MCF 10A (cell line): Measurements from ENCODE around the gene CNTNAP2. TPM values are rescaled to one million over a fixed set of nuclear protein-coding genes. Genes with fewer than 3 reads are reported as not detected.

Experiments used
- BruUV-seq: library from RNA; stranded (reverse); fragments of 400-500 nt; replicated peaks from 2 replicates; lab custom pipeline; 2021; lab: Mats Ljungman, UMichigan
- CTCF ChIA-PET: fragments of 300-600 bp; sonication (Branson Sonifier 250); formaldehyde crosslinking; extraction: SDS; loops from one replicate; lab custom pipeline; 2021; ENCODE audit warnings: antibody characterized with exemption, inconsistent platforms; lab: Yijun Ruan, JAX
- POLR2A ChIA-PET: fragments of 300-600, 350-650 bp; sonication (Branson Sonifier 250); formaldehyde crosslinking; extraction: SDS; loops from one replicate; lab custom pipeline; 2020; ENCODE audit warnings: antibody characterized with exemption, inconsistent platforms; lab: Yijun Ruan, JAX
- DNase-seq: peaks from one replicate; pipeline ENCODE4 v3.0.0-alpha.2; 2018; ENCODE audit not compliant: unreplicated experiment
- H3K27ac Mint-ChIP-seq: one replicate; pipeline ENCODE4 v1.8.0; 2022; ENCODE audit warnings: mild to moderate bottlenecking, low read depth, mixed read lengths; ENCODE audit not compliant: unreplicated experiment
- H3K27me3 Mint-ChIP-seq: one replicate; pipeline ENCODE4 v1.8.0; 2022; ENCODE audit warnings: mixed read lengths; ENCODE audit not compliant: insufficient read depth, unreplicated experiment
- H3K36me3 Mint-ChIP-seq: one replicate; pipeline ENCODE4 v1.8.0; 2022; ENCODE audit warnings: mild to moderate bottlenecking, moderate library complexity, mixed read lengths; ENCODE audit not compliant: insufficient read depth, unreplicated experiment
- H3K4me1 Mint-ChIP-seq: one replicate; pipeline ENCODE4 v1.8.0; 2022; ENCODE audit warnings: mixed read lengths; ENCODE audit not compliant: insufficient read depth, unreplicated experiment
- H3K4me3 Mint-ChIP-seq: one replicate; pipeline ENCODE4 v1.8.0; 2022; ENCODE audit warnings: mild to moderate bottlenecking, moderate library complexity, mixed read lengths; ENCODE audit not compliant: unreplicated experiment
- H3K9me3 Mint-ChIP-seq: one replicate; pipeline ENCODE4 v1.8.0; 2022; ENCODE audit warnings: mixed read lengths; ENCODE audit not compliant: unreplicated experiment
- intact Hi-C: fragments of 100-400 bp; cut with micrococcal nuclease; formaldehyde crosslinking; loops from 2 replicates; pipeline ENCODE4 v1.14.1; 2022
- total RNA-seq: library from RNA; stranded (reverse); gene quantifications from 2 replicates; pipeline ENCODE4 v1.2.3, GENCODE V29; 2022
- TF ChIP-seq, protein P1 (sequence below): fragments of 200-600 bp; IDR thresholded peaks from one replicate; pipeline ENCODE4 v1.8.0; 2022; ENCODE audit warnings: antibody characterized with exemption, mild to moderate bottlenecking; ENCODE audit not compliant: unreplicated experiment

CNTNAP2 gene
- total RNA-seq, 1 experiment from 2014 or later, result 1.1 TPM

- no peak for DNase-seq
- Mint-ChIP-seq H3K4me3 (no peak overlapping the region), H3K27ac (no peak overlapping the region), H3K27me3 (peaks cover 72% of the 10 kb centered on the region), H3K4me1 (no peaks in the 10 kb centered on the region), H3K9me3 (no peaks in the 10 kb centered on the region), H3K36me3 (no peaks in the 10 kb centered on the region)
- no TSS peak for BruUV-seq
- CTCF ChIA-PET, result interaction anchor here (0.7 to 1.0 kb wide), 3 partner anchors 24 to 1283 kb away, joined by 3 read pairs; no protein-coding TSS in a partner anchor
- POLR2A ChIA-PET, result no interaction called here
- intact Hi-C loops, result no loop called here
- TF ChIP-seq, protein P1, sequence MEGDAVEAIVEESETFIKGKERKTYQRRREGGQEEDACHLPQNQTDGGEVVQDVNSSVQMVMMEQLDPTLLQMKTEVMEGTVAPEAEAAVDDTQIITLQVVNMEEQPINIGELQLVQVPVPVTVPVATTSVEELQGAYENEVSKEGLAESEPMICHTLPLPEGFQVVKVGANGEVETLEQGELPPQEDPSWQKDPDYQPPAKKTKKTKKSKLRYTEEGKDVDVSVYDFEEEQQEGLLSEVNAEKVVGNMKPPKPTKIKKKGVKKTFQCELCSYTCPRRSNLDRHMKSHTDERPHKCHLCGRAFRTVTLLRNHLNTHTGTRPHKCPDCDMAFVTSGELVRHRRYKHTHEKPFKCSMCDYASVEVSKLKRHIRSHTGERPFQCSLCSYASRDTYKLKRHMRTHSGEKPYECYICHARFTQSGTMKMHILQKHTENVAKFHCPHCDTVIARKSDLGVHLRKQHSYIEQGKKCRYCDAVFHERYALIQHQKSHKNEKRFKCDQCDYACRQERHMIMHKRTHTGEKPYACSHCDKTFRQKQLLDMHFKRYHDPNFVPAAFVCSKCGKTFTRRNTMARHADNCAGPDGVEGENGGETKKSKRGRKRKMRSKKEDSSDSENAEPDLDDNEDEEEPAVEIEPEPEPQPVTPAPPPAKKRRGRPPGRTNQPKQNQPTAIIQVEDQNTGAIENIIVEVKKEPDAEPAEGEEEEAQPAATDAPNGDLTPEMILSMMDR, result no peak
Observed at GRCh38 chr7:148118371-148118770, 2001.8 kb downstream of the CNTNAP2 start.

GRCh38 chr7:148121401-148121800, 2004.8 kb downstream of the CNTNAP2 start:
- BruUV-seq, result no TSS peak
- TF ChIP-seq, protein P1, result no peak
- H3K27ac Mint-ChIP-seq, result no peak overlapping the region

DNA sequence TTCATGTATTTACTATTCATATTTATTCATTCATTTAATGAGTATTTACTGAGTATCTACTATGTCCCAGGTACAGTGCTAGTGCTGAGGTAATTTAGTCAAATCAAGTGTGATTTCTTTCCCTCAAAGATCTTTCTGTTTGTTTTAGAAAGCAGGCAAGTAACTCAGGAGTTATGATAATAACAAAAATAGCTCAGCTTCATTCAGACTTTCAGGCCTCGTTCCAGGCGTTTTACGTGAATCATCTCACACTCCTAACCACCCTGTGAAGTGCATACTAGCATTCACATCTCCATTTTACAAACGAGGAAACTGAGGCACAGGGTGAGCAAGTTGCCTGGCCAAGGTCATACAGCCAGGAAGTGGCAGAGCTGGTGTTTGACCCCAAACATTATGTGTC, 2005.2 kb downstream of the CNTNAP2 start:
- POLR2A ChIA-PET, result no interaction called here
- Mint-ChIP-seq H3K4me1 (no peaks in the 10 kb centered on the region), H3K4me3 (no peak overlapping the region)

More at GRCh38 chr7:148121401-148121800, 2004.8 kb downstream of the CNTNAP2 start:
- DNase-seq, result no peak
- ChIA-PET POLR2A (no interaction called here), CTCF (interaction anchor here (0.6 kb wide), 1 partner anchor 787 kb away, joined by 3 read pairs; no protein-coding TSS in a partner anchor)
- Mint-ChIP-seq H3K27me3 (peaks cover 62% of the 10 kb centered on the region), H3K4me3 (no peak overlapping the region), H3K4me1 (no peaks in the 10 kb centered on the region), H3K9me3 (no peaks in the 10 kb centered on the region), H3K36me3 (no peaks in the 10 kb centered on the region)
- intact Hi-C loops, result no loop called here

GRCh38 chr7:148124477-148124876, 2007.9 kb downstream of the CNTNAP2 start:
- DNase-seq, result no peak
- no peaks in the 10 kb centered on the region for H3K36me3 Mint-ChIP-seq
- ChIA-PET POLR2A (no interaction called here), CTCF (no interaction called here)
- intact Hi-C loops, result no loop called here
- H3K4me3 Mint-ChIP-seq, result no peak overlapping the region
- BruUV-seq, result no TSS peak
- peaks cover 39% of the 10 kb centered on the region for H3K27me3 Mint-ChIP-seq
- no peaks in the 10 kb centered on the region for H3K9me3 Mint-ChIP-seq
- H3K4me1 Mint-ChIP-seq, result no peaks in the 10 kb centered on the region
- TF ChIP-seq, protein P1, result no peak
- H3K27ac Mint-ChIP-seq, result no peak overlapping the region

More for the DNA sequence above, 2005.2 kb downstream of the CNTNAP2 start:
- Mint-ChIP-seq H3K9me3 (no peaks in the 10 kb centered on the region), H3K27me3 (peaks cover 58% of the 10 kb centered on the region), H3K36me3 (no peaks in the 10 kb centered on the region), H3K27ac (no peak overlapping the region)
- CTCF ChIA-PET, result no interaction called here
- no peak for DNase-seq
- TF ChIP-seq, protein P1, result no peak
- no TSS peak for BruUV-seq
- intact Hi-C loops, result no loop called here
